ENCODE measurements around the gene AREL1.

The AREL1 gene

GRCh38 chr14:74697976-74698375 is 14.9 kb downstream of the AREL1 start:
- no peak for FAIRE-seq

- no peak for FAIRE-seq
Measured at GRCh38 chr14:74697543-74697942, 15.3 kb downstream of the AREL1 start.

- no peak for FAIRE-seq
Measured at GRCh38 chr14:74697011-74697410, 15.9 kb downstream of the AREL1 start.

- FAIRE-seq = no peak
Measured at GRCh38 chr14:74695406-74695805, 17.5 kb downstream of the AREL1 start.

- FAIRE-seq = no peak
Measured at GRCh38 chr14:74693191-74693590, 19.7 kb downstream of the AREL1 start.

GRCh38 chr14:74691456-74691855 is 21.4 kb downstream of the AREL1 start:
- FAIRE-seq = no peak

GRCh38 chr14:74685921-74686678 is 26.8 kb downstream of the AREL1 start:
- no peak for FAIRE-seq

GRCh38 chr14:74685056-74685455 is 27.8 kb downstream of the AREL1 start:
- FAIRE-seq = no peak

GRCh38 chr14:74684434-74684833 is 28.4 kb downstream of the AREL1 start:
- FAIRE-seq = no peak

GRCh38 chr14:74683406-74683805 is 29.5 kb downstream of the AREL1 start:
- no peak for FAIRE-seq

- no peak for FAIRE-seq
Measured at GRCh38 chr14:74682169-74682952, 30.5 kb downstream of the AREL1 start.

- FAIRE-seq = no peak
Measured at GRCh38 chr14:74675219-74675618, 37.7 kb downstream of the AREL1 start.

GRCh38 chr14:74673768-74674167 is 39.1 kb downstream of the AREL1 start:
- no peak for FAIRE-seq

GRCh38 chr14:74671789-74672188 is 41.1 kb downstream of the AREL1 start:
- no peak for FAIRE-seq

GRCh38 chr14:74670726-74671411 is 42.0 kb downstream of the AREL1 start:
- no peak for FAIRE-seq

- no peak for FAIRE-seq
Measured at GRCh38 chr14:74669846-74670245, 43.0 kb downstream of the AREL1 start.

GRCh38 chr14:74669256-74669655 is 43.6 kb downstream of the AREL1 start:
- no peak for FAIRE-seq

GRCh38 chr14:74667758-74668157 is 45.1 kb downstream of the AREL1 start:
- FAIRE-seq = no peak

GRCh38 chr14:74664717-74665116 is 48.2 kb downstream of the AREL1 start:
- no peak for FAIRE-seq

- FAIRE-seq = no peak
Measured at GRCh38 chr14:74663884-74664283, 49.0 kb downstream of the AREL1 start.

GRCh38 chr14:74661726-74662450 is 51.0 kb downstream of the AREL1 start:
- FAIRE-seq = no peak

- FAIRE-seq = no peak
Measured at GRCh38 chr14:74660863-74661262, 52.0 kb downstream of the AREL1 start.

- no peak for FAIRE-seq
Measured at GRCh38 chr14:74660167-74660566, 52.7 kb downstream of the AREL1 start.

All from A204.1 (cell line).